Measurements from ENCODE around the gene SSBP2. TPM values are rescaled to one million over a fixed set of nuclear protein-coding genes. Genes with fewer than 3 reads are reported as not detected.
A peak's percentile ranks its signal among the peaks of the same experiment; 100 is the strongest.

SSBP2 gene
- total and polyA plus RNA-seq, 2 donors from 2014 or later, result 17.0 to 57.1 TPM

DNA sequence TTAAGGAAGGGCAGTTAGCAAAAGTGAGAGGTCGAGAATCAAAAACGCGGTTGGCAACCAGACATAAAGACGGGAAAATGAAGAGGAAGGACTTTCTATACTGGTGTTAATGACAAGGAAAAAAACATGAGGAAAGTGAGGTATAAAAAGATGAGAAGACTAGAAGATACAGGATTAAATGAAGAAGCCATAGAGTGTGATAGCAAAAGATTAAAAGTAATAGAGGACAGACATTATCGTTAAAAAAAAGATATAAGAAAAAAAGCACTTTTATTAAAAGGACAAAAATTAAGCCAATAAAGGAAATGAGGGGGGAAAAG lies 1.7 kb upstream of the SSBP2 start:
- intact Hi-C loops (cut with DNase I), result loop anchor here (5.0 kb wide), 1 partner anchor 100 kb away; no protein-coding TSS in a partner anchor
- peaks cover 0 to 13% (median 2%) of the 10 kb centered on the region in 3 donors for H3K4me1 ChIP-seq (ENCODE audit: control insufficient read depth in 2 of 3, insufficient read depth in 2 of 3, low read depth in 1 of 3, low read length in 3 of 3)

DNA sequence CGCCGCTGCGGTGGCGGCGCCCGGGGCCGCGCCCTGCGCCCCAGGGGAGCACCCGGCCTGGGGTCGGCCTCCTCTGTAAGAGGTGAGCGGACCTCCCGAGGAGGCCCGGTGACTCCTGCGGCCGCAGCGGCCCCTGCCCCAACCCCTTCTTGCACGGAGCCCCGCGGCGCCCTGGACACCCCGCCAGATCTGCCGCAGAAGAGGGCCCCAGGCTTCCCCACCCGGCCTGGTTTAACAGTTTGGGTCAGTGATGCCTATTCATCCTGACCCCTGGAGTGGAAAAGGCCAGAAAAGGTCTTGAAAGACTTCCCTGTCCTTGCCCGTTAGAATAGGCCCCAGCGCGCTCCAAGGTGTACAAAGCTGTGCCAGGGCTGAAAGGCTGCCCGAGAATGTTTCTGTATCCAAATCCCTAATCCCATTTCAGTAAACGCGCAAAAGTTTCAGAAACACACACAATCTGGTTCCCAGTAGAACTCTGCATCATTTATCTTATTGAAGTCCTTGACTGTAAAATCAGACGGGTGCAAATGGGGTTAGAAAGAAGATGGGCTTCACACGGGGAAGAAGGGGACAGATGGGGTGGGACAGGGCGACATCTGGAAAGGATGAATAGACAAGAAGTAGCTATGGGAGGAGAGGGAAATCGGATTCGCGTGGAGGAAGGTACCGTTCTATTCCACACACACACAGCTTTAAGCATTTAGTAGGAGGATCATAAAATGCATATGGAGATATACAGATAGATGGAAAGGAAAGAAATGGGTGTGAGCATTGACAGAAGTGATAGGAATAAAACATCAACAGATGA lies 1.1 kb upstream of the SSBP2 start:
- intact Hi-C loops (cut with DNase I), result loop anchor here (5.0 kb wide), 1 partner anchor 100 kb away; no protein-coding TSS in a partner anchor

More for the DNA sequence above, 1.7 kb upstream of the SSBP2 start:
- H3K9ac ChIP-seq (ENCODE audit: low read length in 3 of 3), result no peak overlapping the region
- FAIRE-seq (no peak), DNase-seq (no peak)
- TF ChIP-seq, protein P1, sequence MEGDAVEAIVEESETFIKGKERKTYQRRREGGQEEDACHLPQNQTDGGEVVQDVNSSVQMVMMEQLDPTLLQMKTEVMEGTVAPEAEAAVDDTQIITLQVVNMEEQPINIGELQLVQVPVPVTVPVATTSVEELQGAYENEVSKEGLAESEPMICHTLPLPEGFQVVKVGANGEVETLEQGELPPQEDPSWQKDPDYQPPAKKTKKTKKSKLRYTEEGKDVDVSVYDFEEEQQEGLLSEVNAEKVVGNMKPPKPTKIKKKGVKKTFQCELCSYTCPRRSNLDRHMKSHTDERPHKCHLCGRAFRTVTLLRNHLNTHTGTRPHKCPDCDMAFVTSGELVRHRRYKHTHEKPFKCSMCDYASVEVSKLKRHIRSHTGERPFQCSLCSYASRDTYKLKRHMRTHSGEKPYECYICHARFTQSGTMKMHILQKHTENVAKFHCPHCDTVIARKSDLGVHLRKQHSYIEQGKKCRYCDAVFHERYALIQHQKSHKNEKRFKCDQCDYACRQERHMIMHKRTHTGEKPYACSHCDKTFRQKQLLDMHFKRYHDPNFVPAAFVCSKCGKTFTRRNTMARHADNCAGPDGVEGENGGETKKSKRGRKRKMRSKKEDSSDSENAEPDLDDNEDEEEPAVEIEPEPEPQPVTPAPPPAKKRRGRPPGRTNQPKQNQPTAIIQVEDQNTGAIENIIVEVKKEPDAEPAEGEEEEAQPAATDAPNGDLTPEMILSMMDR (IDR thresholded peaks at IDR 0.05; ENCODE audit: borderline replicate concordance, extremely low read depth, insufficient read depth), result no peak
- no peak overlapping the region for H3K4me3 ChIP-seq (ENCODE audit: low read length in 3 of 3)
- H3K27ac ChIP-seq (ENCODE audit: low read depth in 2 of 2, low read length in 2 of 2), result no peak overlapping the region
- no peaks in the 10 kb centered on the region for H3K27me3 ChIP-seq (ENCODE audit: control insufficient read depth, insufficient read depth, low read length)
- H3K36me3 ChIP-seq (ENCODE audit: control insufficient read depth in 2 of 3, insufficient read depth in 3 of 3, low read length in 3 of 3), result no peaks in the 10 kb centered on the region
- H3K9me3 ChIP-seq (ENCODE audit: control insufficient read depth in 2 of 3, insufficient read depth in 1 of 3, low read length in 3 of 3), result no peaks in the 10 kb centered on the region

DNA sequence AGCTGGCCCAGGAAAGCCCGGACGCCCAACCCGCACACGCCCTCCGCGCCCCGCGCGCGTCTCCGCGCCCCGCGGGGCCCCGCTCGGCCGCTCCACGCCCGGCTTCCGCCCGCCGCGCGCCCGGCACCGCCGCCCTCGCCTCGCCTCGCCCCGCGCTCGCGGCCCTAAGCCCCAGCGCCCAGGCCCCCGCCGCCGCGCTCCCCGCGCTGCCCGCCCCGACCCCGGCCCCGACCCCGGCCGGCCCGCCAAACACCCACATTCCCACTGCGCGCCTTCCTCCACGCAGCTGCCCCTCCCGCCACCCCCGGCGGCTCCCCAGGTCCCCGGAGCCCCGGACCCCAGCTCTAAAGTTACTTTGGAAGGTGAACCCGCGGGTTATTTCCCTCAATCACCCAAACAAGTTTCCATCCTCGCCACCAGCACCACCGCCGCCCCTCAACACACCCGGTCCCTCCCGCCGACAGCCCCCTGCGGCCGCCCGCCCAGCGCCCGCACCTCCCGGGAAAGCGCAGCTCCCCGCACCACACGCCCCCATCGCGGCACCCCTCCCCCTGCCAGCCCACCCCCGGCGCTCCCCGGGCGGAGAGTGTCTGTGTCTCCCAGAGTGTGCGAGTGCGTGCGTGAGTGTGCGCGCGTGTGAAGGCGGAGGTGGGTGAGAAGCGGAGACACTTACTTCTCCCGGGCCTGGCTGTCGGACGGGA lies 439 bp downstream of the SSBP2 start:
- Histone ChIP-seq H3K9me3 (ENCODE audit: control insufficient read depth in 2 of 3, insufficient read depth in 1 of 3, low read length in 3 of 3) (no peaks in the 10 kb centered on the region), H3K4me1 (ENCODE audit: control insufficient read depth in 2 of 3, insufficient read depth in 2 of 3, low read depth in 1 of 3, low read length in 3 of 3) (peaks cover 0 to 9% (median under 1%) of the 10 kb centered on the region in 3 donors), H3K4me3 (ENCODE audit: low read length in 3 of 3) (peak overlapping the region; percentile 71 to 90 (median 84)), H3K27me3 (ENCODE audit: control insufficient read depth, insufficient read depth, low read length) (no peaks in the 10 kb centered on the region), H3K27ac (ENCODE audit: low read depth in 2 of 2, low read length in 2 of 2) (peak overlapping the region; percentile 82 to 86), H3K9ac (ENCODE audit: low read length in 3 of 3) (peak overlapping the region in 1 of 3 donors; percentile 86), H3K36me3 (ENCODE audit: control insufficient read depth in 2 of 3, insufficient read depth in 3 of 3, low read length in 3 of 3) (no peaks in the 10 kb centered on the region)
- intact Hi-C loops (cut with DNase I), result loop anchor here (5.0 kb wide), 1 partner anchor 102 kb away; no protein-coding TSS in a partner anchor
- peak in 1 of 5 donors; percentile 56 for DNase-seq
- no peak for FAIRE-seq
- TF ChIP-seq, protein P1 (IDR thresholded peaks at IDR 0.05; ENCODE audit: borderline replicate concordance, extremely low read depth, insufficient read depth), result no peak

More for the DNA sequence above, 1.1 kb upstream of the SSBP2 start:
- no peaks in the 10 kb centered on the region for H3K9me3 ChIP-seq (ENCODE audit: control insufficient read depth in 2 of 3, insufficient read depth in 1 of 3, low read length in 3 of 3)
- H3K27me3 ChIP-seq (ENCODE audit: control insufficient read depth, insufficient read depth, low read length), result no peaks in the 10 kb centered on the region
- H3K27ac ChIP-seq (ENCODE audit: low read depth in 2 of 2, low read length in 2 of 2), result peak overlapping the region; percentile 90 to 92
- peaks cover 0 to 13% (median 2%) of the 10 kb centered on the region in 3 donors for H3K4me1 ChIP-seq (ENCODE audit: control insufficient read depth in 2 of 3, insufficient read depth in 2 of 3, low read depth in 1 of 3, low read length in 3 of 3)
- H3K36me3 ChIP-seq (ENCODE audit: control insufficient read depth in 2 of 3, insufficient read depth in 3 of 3, low read length in 3 of 3), result no peaks in the 10 kb centered on the region
- TF ChIP-seq, protein P1 (IDR thresholded peaks at IDR 0.05; ENCODE audit: borderline replicate concordance, extremely low read depth, insufficient read depth), result no peak
- H3K4me3 ChIP-seq (ENCODE audit: low read length in 3 of 3), result peak overlapping the region in 2 of 3 donors; percentile 21 to 62
- FAIRE-seq (no peak), DNase-seq (peak in 3 of 5 donors; percentile 54 to 90 (median 55))
- peak overlapping the region in 2 of 3 donors; percentile 46 to 60 for H3K9ac ChIP-seq (ENCODE audit: low read length in 3 of 3)
